ENCODE results near the gene PKD2L2.
"Not testable (repeated sequence)": the region's sequence is repeated elsewhere in the genome, so short reads cannot be mapped to it uniquely, and the experiment has no call there.

The PKD2L2 gene

DNA sequence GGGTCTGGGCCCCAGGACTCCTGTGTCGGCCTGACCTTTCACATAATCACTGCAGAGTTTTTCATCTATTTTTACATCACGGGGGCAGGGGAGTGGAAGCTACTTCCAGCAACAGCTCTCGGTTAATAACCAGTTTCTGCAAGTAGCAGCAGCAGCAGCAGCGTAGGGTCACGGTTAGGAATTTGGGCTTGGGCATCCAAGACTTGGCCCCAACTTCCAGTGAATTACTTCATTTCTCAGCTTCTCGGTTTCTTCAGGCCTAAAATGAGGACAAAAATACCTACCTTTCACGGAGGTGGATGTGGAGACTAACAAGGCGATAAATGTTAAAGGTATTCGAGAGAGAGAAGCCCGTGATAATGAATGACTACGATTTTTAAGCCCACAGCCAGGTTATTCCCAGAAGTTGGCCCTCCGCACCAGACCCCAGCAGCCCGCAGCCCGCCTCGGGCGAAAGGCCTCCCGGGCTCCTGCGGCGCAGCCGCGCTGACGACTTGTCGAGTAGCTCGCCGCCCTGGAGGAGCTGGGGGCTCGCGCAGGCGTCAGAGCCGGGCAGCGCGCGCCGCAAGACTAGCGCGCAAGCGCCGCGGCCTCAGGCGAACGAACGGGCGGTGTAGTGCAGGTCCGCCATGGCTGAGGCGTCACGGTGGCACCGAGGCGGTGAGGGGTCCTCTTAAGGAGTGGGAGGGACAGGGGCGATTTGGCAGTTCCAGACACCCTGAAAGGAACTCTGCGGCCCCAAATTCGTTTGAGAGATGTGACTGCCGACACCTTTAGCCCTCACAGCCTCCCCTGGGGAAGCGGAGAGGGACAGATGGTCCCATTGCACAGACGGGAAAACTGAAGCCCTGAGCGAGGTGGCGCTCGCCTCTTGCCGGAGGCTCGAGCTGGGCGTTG, at the start of gene PKD2L2:
Gene PKD2L2 (plus strand): TSS at position 595 of the 897 bp plus-strand sequence. CDS start 35 bp downstream, at position 630.
- peak within 1 kb of the TSS; percentile 61 for H3K27ac ChIP-seq
- DNase-seq (ENCODE audit: low read depth, low spot score) = peak; percentile 31

DNA sequence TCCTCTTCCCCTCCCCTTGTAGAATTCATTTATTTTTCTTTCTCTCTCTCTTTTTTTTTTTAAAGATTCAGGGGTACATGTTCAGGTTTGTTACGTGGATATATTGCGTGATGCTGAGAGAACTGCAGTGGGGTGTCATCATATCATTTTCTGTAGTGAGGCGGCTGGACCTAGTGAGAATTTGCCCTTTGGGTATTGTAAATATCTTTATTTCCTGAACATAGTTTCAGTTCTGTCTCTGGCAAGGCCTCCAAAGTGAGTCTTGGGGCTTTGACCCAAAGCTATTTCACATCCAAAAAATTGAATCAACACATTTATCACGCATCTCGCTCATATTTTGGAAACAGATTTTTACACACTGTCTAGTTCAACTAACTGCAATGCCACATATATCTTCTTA, 47.0 kb upstream of the PKD2L2 start:
- no peak overlapping the region for H3K27ac ChIP-seq
- DNase-seq (ENCODE audit: low read depth, low spot score) = no peak

DNA sequence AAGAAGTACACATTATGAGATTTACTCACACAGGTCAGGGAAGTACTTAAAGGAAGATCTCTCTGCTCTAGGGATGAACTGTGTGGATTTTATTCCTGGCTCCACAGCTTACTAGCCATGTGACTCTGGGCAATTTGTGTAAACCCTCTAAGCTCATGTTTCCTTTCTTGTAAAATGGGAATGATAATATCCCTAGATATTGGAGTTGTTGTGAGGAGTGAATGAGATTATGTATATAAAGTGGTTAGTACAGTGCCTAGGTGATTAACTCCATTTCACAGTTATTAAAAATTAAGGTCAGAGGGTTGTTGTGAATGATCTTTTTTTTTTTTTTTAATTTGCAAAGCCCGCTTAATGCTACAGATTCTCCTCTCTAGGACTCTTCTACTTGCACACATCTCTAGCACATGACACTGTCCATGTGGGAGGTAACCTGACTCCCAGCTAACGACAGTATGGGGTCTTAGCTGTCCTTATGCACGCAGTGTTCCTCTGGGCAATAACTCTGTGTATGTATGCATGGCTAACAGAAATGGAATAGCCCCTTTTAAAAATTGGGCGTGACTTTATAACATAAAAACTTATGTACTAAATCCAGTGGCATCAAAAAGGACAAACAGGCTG, 45.5 kb upstream of the PKD2L2 start:
- DNase-seq (ENCODE audit: low read depth, low spot score) = no peak
- H3K27ac ChIP-seq = no peak overlapping the region

DNA sequence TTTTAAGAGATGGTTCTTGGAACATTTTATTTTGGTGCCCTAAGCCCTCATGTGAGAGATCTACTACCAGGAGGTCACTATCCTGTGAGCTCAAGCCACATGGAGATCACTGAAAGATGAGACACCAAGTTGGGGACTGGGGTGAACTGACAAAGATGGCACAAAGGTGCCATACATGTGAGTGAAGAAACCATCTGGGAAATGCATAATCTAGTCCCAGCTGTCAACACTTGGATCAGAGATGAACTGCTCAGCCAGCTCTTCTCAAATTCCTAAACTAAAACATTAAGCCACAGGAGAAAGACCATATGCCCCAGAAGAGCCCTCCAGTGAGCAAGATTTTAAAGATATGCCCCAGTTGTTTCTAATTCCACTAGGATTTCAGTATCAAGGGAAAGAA, 43.8 kb upstream of the PKD2L2 start:
- no peak for DNase-seq (ENCODE audit: low read depth, low spot score)
- H3K27ac ChIP-seq = no peak overlapping the region

DNA sequence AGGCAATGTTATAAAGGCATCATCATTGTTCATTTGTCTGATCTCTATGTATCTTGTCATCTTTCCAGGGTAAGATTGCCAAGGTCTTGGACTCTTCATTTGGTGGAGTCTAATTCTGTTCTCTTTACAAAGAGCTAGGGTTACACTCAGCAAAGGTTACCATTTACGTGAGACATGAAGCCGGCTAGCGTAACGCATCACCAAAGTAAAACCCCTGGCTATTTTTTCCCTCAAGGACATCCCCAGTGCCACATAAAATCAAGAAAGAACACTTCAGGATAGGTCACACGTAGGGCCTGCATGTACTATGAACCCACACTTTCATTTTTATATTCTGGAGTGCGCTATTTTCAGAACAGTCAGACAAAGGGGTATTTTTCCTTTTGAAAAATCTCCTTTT, 41.6 kb upstream of the PKD2L2 start:
- H3K27ac ChIP-seq = no peak overlapping the region
- no peak for DNase-seq (ENCODE audit: low read depth, low spot score)

DNA sequence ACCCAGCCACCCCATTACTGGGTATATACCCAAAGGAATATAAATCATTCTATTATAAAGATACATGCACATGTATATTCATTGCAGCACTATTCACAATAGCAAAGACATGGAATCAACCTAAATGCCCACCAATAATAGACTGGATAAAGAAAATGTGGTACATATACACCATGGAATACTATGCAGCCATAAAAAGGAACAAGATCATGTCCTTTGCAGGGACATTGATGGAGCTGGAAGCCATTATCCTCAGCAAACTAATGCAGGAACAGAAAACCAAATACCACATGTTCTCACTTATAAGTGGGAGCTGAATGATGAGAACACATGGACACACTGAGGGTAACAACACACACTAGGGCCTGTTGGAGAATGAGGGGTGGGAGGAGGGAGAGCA, 36.1 kb upstream of the PKD2L2 start:
- H3K27ac ChIP-seq; DNase-seq (ENCODE audit: low read depth, low spot score): not testable (repeated sequence)

DNA sequence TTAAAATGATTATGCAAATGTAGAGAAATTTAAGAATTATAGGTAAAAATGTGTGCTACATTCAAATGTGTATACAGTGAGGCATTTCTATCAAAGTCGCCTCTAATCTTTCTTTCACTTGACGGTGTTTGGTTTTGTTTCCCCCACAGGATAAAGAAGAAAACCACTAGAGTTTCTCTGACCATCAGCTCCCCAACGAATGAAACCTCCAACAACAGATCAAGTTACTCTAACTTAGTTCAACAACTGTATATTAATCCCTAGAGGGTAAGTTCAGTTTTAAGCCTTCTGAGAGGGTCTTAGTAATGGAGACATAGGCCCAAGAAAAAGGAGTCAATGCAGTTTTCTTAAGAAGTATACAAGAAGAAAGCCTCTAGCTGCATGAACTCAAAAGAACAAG, 33.1 kb upstream of the PKD2L2 start:
- H3K27ac ChIP-seq = no peak overlapping the region
- DNase-seq (ENCODE audit: low read depth, low spot score) = no peak

DNA sequence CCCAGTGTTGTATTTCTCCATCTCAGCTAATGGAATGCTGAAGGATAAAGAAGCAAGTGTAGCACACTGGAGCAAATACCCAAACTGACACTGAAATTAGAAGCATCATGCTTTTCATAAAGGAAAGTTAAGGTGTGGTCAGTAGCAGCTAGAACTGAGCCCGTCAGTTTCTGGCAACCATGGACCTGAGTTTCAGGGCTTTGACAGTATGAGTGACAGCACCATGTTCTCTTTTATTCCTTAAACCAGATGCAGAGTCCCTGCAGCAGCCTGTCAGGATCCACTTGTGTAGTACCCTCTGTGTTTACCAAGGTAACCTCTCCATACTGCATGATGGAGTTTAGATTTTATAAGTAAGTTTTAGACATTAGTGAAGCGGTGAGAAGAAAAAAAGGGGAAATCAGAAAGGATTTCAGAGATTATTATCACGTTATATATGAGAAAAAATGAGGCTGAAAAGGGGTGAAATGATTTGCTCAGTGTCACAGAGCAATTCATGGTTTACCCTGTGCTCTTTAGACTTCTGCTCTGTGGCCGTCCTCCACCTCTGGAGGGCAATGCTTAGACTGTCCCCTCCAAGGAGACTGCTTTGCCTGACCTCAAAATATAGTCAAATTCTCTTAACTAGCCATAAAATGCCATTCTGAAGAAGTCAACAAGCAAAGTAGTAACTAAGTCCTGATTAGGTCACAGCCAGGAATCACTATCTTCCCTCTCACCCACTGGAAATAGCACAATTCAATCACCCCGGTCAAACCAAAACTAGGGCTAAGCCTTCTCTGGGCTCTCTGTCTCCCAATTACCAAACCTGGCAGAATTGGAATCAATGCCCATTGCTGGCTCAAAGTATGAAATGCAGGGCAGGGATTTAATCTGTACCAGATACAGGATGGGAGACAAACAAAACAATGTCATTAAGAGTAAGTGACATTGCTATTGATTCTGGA, 32.1 kb upstream of the PKD2L2 start:
- DNase-seq (ENCODE audit: low read depth, low spot score) = no peak
- no peak overlapping the region for H3K27ac ChIP-seq

DNA sequence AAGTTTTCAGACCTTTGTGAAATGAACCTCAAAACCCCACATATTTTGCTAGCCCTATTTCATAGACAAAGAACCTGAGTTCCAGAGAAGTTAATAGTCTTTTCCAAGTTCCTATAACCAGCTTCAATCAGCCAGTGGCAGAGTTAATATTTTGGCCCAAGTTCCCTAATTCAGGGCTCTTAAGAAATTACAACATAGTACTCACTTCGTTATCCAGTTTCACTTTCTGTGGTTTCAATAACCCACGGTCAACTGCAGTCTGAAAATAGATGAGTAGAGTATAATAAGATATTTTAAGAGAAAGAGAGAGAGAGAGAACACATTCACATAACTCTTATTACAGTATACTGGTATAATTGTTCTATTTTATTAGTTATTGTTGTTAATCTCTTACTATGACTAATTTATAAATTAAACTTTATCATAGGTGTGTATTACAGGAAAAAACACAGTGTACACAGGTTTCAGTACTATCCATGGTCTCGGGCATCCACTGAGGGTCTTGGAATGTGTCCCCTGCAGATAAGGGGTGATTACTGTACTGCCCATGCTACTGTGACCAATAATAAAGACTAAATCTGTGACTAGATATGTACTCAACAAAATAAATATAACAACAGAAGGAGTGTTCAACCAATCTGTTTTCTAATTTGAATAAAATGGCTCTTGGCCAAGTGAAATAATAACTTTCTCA, 30.9 kb upstream of the PKD2L2 start:
- H3K27ac ChIP-seq = no peak overlapping the region

DNA sequence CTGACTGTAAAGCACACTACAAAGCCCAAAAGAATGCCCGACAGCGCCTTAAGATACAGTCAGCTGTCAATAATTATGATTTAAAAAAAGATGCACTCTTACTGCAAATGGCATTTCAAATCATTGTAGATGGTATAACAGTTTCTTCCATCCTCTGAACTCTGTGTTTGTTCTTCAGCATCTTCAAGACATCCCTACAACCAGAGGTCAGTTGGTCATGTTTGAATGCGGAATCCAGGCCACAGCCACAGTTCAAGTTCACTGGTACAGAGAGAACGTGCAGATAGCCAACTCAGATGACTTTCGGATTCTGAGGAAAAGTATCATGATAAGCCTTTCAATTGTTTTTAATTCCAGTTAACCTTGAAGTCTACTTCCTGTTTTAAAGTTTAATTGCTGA, 30.3 kb upstream of the PKD2L2 start:
- DNase-seq (ENCODE audit: low read depth, low spot score) = no peak
- no peak overlapping the region for H3K27ac ChIP-seq

More for the DNA sequence above, 30.9 kb upstream of the PKD2L2 start:
- DNase-seq (ENCODE audit: low read depth, low spot score) = no peak

DNA sequence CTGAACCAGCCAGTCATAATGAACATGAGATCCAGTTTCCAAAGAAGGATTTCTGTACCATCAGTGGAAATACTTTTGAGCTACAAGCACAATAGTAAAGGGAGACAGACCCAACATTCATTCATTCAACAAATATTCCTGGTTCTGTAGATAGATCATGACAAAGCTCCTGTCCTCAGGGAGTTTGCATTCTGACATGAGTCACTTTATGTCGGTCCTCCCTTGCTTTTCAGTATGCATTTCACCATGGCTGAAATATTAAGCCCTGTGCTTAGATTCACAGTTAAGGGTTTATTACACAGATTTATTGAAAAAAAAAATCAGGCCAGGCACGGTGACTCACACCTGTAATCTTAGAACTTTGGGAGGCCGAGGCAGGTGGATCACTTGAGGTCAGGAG, 27.0 kb upstream of the PKD2L2 start:
- no peak for DNase-seq (ENCODE audit: low read depth, low spot score)
- H3K27ac ChIP-seq = no peak overlapping the region

DNA sequence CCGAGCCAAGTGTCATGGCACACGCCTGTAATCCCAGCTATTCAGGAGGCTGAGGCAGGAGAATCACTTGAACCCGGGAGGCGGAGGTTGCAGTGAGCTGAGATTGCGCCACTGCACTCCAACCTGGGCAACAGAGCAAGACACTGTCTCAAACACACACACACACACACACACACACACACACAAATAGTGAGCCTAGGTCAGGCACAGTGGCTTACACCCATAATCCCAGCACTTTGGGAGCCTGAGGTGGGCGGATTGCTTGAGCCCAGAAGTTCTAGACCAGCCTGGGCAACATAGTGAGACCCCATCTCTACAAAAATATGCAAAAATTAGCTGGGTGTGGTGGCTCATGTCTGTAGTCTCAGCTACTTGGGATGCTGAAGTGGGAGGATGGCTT, 25.6 kb upstream of the PKD2L2 start:
- H3K27ac ChIP-seq; DNase-seq (ENCODE audit: low read depth, low spot score): not testable (repeated sequence)

DNA sequence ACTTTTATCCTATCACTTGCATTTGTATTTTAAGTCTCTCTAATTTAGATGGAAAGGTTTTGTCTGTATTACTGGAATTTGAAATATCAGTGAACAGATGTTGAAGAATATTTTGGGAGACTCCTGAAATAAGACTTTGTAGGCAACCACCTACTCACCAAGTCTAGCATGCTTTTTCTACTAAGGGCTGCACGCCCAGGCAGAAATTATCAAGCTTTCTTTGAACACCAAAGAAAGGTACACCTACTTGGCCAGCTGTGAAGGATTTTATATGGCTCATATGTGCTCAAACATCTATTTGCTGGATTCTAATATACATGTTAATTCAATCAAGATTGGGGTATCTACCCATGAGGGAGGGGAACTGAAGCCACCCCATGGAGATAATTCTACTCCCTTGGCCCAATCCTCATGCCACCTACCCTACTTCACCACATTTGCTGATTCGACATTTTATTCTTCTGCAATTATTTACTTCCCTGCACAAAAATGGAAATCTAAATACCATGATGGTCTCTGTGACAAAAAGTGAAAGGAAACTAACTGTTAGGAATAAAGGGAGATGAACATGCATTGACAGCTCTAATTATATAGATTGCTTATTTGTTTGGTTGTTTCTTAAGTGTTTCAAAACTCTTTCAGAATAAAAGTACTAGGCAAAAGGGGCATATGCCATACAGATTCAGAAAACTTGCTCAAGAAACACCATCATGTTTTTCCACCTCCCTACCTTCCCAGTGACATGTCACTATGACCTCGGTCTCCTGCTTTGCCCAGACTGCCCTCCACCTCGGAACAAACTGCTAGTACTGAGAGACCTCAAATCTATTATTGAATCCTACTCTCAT, 22.5 kb upstream of the PKD2L2 start:
- no peak for DNase-seq (ENCODE audit: low read depth, low spot score)

DNA sequence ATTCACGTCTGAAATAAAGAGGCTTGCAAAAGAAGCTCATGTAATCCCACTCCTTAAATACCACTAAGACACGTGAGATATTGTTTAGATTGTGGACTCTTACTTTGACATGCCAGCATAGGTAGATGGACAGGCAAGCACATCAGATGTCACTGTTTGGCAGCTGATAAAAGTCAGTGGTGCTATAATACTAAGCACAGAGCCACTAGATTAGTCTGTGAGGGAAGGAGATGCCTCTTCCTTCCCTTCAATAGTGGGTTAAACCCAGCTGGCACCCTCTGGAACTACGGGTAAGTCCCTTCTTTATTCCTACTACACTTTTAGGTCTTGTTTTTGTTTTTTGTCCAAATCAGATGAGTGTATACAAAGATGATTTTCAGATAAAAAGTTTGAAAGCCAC, 21.6 kb upstream of the PKD2L2 start, which contains the start of gene MYOT:
Gene MYOT (plus strand): TSS at position 197 of the 400 bp plus-strand sequence. CDS start 2,792 bp downstream, outside the sequence.
- H3K27ac ChIP-seq = no peak within 1 kb of the TSS
- DNase-seq (ENCODE audit: low read depth, low spot score) = no peak

More for the DNA sequence above, 22.5 kb upstream of the PKD2L2 start:
- no peak overlapping the region for H3K27ac ChIP-seq

DNA sequence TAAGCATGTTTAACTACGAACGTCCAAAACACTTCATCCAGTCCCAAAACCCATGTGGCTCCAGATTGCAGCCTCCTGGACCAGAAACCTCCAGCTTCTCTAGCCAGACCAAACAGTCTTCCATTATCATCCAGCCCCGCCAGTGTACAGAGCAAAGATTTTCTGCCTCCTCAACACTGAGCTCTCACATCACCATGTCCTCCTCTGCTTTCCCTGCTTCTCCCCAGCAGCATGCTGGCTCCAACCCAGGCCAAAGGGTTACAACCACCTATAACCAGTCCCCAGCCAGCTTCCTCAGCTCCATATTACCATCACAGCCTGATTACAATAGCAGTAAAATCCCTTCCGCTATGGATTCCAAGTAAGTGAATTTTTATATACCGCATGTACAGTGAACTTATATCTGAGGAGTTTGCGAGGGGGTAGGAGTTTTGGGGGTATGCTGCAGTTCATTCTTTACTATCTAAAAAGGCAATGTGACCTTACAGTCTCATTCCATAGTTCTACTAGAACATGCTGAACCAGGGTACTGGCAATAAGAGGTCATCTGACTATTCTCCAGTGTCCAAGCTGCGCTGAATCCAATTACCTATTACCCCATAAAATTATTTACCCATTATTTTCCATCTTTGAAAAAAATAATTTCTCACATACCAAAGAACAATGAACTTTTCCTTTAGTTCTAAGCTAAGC, 18.5 kb upstream of the PKD2L2 start:
- no peak for DNase-seq (ENCODE audit: low read depth, low spot score)
- H3K27ac ChIP-seq = no peak overlapping the region

DNA sequence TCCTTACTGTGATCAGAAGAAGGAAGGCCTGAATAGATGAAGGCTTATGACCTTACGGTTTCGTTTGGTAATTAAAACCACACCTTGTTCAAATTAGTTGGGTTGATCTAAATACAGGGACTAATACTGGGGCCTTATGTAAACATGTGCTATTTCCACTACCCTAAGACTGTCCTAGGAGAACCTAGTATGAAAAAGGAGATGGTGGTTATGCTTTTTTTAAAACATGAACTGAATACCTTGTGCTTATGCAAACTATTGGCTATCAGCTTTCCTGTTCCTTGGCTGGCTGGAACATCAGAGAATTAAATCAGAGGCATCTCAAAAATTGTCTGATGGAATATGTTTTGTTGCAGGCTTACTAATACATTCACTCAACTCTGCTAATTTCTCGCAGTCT, 17.7 kb upstream of the PKD2L2 start:
- DNase-seq (ENCODE audit: low read depth, low spot score) = no peak
- no peak overlapping the region for H3K27ac ChIP-seq

DNA sequence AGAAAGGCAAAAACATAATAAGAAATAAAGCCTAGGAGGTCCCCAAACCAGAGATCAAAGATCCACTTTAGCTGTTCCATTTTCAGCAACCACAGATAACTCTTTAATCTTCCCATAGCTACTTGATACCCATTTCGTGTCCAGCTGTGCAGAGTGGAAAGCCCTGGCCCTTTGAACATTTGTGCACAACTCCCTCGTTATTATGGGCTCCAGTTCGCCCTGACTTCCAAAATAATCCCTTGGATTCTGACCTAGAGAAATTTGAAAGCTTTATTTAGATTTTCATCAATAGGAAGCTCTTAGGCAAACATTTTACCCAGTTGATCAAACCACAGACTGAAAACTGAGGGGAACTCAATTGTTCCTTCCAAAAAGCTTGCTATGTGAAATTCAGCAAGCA, 16.8 kb upstream of the PKD2L2 start:
- H3K27ac ChIP-seq = no peak overlapping the region
- DNase-seq (ENCODE audit: low read depth, low spot score) = no peak

DNA sequence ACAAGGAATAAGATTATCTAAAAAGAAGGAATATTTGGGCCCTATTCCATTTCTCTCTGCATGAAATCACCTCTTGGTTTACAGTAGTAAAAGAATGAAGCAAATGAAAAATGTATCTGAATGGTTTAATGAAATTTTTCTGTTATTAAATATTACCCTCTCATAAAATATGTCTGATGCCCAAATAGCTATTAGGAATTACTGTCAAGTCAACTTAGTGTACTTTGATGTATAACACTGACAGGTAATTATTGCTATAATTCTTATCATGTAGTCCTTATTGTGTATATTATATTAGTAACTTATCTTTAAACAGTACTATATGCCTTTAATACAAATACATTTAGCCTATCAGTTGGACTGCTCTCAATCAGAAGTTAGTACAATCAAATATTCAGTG, 13.2 kb upstream of the PKD2L2 start:
- no peak overlapping the region for H3K27ac ChIP-seq
- DNase-seq (ENCODE audit: low read depth, low spot score) = no peak

All from epithelial cell of prostate (primary cell).